Measurements from ENCODE around the gene GLT6D1.

DNA sequence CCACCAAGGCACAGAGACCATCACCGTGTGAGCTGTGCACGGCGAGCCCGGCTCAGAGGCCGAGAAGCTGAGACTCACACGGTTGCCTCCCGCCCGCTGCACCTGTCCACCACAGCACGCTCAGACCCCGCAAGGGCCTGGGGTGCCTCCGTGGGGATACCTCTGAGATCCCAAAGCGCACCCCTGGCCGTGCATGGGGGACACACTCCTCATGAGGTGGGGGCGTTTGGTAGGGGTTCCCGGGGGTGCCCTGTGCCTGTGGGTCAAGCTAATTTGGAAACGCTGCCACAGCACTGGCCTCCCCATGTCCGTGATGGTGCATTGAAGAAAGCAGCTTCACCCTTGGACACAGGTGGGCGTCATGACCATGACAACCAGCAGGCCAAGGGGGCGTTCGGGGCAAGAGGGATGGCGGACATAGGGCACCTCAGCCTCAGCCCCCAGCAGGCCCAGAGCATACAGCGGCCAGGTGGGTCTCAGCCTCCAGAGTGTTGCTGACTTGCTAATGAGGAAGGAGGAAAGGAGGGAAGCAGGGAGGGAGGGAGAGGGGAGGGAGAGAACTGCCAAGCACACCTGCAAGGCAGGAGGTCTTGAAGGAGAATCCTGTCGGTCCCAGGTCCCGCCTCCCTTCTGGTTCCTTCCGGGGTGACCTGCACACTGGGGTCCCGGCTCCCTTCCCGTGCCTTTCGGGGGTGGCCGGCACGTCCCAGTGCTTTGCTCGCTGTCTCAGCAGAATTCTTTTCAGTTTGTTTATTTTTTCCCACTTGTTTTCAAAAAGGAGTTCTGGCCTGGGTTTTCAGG lies 34.7 kb downstream of the GLT6D1 start:
- TF ChIP-seq, protein P1, sequence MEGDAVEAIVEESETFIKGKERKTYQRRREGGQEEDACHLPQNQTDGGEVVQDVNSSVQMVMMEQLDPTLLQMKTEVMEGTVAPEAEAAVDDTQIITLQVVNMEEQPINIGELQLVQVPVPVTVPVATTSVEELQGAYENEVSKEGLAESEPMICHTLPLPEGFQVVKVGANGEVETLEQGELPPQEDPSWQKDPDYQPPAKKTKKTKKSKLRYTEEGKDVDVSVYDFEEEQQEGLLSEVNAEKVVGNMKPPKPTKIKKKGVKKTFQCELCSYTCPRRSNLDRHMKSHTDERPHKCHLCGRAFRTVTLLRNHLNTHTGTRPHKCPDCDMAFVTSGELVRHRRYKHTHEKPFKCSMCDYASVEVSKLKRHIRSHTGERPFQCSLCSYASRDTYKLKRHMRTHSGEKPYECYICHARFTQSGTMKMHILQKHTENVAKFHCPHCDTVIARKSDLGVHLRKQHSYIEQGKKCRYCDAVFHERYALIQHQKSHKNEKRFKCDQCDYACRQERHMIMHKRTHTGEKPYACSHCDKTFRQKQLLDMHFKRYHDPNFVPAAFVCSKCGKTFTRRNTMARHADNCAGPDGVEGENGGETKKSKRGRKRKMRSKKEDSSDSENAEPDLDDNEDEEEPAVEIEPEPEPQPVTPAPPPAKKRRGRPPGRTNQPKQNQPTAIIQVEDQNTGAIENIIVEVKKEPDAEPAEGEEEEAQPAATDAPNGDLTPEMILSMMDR (IDR thresholded peaks at IDR 0.05; ENCODE audit: low read depth, low read length), result no peak
- TF ChIP-seq EZH2phosphoT487 (IDR thresholded peaks at IDR 0.05; ENCODE audit: low read depth), result no peak

Measured in OCI-LY3 (cell line).